ENCODE results near the gene ARID1B. TPM values are rescaled to one million over a fixed set of nuclear protein-coding genes. Genes with fewer than 3 reads are reported as not detected.

The ARID1B gene
- total and polyA plus RNA-seq, 4 donors, result 7.0 to 49.0 (median 24.2) TPM

DNA sequence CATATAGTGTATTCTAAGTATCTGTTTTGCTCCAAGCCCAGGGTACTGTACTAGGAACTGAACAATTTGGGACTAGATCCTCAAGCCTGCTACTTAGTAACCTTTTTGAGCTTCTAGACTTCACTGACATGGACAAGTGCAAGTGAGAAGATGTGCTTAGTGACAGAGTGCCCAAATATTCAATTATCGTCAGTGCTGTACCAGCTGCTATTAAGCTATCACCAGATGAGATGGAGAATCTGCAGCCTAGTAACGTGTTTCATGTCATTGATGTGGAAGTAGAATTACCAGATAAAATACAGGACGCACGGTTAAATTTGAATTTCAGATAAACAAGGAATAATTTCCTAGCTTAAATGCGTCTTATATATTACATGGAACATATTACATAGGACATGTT lies 218.3 kb downstream of the ARID1B start:
- 95% methylated on average over 5 of the region's 5 CpGs for WGBS

More for the DNA sequence above, 218.3 kb downstream of the ARID1B start:
- TF ChIP-seq HNF4G (IDR thresholded peaks at IDR 0.05), result no peak
- no peak for TF ChIP-seq CTCF (IDR thresholded peaks at IDR 0.05; ENCODE audit: low read depth, low read length, missing input control)
- TF ChIP-seq HNF4A (conservative IDR thresholded peaks at IDR 0.05), result no peak
- no peak for TF ChIP-seq RAD21 (IDR thresholded peaks at IDR 0.05)
- TF ChIP-seq, protein P1, sequence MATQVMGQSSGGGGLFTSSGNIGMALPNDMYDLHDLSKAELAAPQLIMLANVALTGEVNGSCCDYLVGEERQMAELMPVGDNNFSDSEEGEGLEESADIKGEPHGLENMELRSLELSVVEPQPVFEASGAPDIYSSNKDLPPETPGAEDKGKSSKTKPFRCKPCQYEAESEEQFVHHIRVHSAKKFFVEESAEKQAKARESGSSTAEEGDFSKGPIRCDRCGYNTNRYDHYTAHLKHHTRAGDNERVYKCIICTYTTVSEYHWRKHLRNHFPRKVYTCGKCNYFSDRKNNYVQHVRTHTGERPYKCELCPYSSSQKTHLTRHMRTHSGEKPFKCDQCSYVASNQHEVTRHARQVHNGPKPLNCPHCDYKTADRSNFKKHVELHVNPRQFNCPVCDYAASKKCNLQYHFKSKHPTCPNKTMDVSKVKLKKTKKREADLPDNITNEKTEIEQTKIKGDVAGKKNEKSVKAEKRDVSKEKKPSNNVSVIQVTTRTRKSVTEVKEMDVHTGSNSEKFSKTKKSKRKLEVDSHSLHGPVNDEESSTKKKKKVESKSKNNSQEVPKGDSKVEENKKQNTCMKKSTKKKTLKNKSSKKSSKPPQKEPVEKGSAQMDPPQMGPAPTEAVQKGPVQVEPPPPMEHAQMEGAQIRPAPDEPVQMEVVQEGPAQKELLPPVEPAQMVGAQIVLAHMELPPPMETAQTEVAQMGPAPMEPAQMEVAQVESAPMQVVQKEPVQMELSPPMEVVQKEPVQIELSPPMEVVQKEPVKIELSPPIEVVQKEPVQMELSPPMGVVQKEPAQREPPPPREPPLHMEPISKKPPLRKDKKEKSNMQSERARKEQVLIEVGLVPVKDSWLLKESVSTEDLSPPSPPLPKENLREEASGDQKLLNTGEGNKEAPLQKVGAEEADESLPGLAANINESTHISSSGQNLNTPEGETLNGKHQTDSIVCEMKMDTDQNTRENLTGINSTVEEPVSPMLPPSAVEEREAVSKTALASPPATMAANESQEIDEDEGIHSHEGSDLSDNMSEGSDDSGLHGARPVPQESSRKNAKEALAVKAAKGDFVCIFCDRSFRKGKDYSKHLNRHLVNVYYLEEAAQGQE (IDR thresholded peaks at IDR 0.05), result no peak
- TF ChIP-seq FOXA1 (IDR thresholded peaks at IDR 0.05), result no peak
- no peak for TF ChIP-seq YY1 (IDR thresholded peaks at IDR 0.05)
- TF ChIP-seq GABPA (IDR thresholded peaks at IDR 0.05 in 1 of 2, conservative IDR thresholded peaks at IDR 0.05 in 1 of 2), result no peak
- TF ChIP-seq ZBTB33 (IDR thresholded peaks at IDR 0.05), result no peak
- TF ChIP-seq RXRA (IDR thresholded peaks at IDR 0.05), result no peak
- no peak for TF ChIP-seq SP1 (IDR thresholded peaks at IDR 0.05)
- no peak for TF ChIP-seq MAX (IDR thresholded peaks at IDR 0.05)
- TF ChIP-seq, protein P2, sequence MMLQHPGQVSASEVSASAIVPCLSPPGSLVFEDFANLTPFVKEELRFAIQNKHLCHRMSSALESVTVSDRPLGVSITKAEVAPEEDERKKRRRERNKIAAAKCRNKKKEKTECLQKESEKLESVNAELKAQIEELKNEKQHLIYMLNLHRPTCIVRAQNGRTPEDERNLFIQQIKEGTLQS (IDR thresholded peaks at IDR 0.05), result no peak
- no peak for TF ChIP-seq EGR1 (IDR thresholded peaks at IDR 0.05; ENCODE audit: low read depth in 2 of 2)
- no peak for TF ChIP-seq JUND (IDR thresholded peaks at IDR 0.05)
- Histone ChIP-seq H3K4me3 (ENCODE audit: low read depth in 1 of 3, low read length in 3 of 3) (no peak overlapping the region), H3K36me3 (ENCODE audit: control insufficient read depth in 4 of 4, insufficient read depth in 3 of 4, low read depth in 1 of 4, low read length in 3 of 4) (no peaks in the 10 kb centered on the region), H3K9ac (ENCODE audit: low read depth in 1 of 2, low read length in 2 of 2) (no peak overlapping the region), H3K4me1 (ENCODE audit: control insufficient read depth in 4 of 4, insufficient read depth in 4 of 4, low read length in 3 of 4) (peaks cover 3 to 12% (median 7%) of the 10 kb centered on the region in 4 donors), H3K9me3 (ENCODE audit: control insufficient read depth in 4 of 4, low read length in 3 of 4) (no peaks in the 10 kb centered on the region), H3K27ac (ENCODE audit: low read depth in 1 of 2, low read length in 2 of 2) (no peak overlapping the region), H3K27me3 (ENCODE audit: control insufficient read depth in 4 of 4, insufficient read depth in 4 of 4, low read length in 3 of 4) (no peaks in the 10 kb centered on the region)
- no peak for DNase-seq (ENCODE audit: low spot score)

Measured in liver (tissue), 9 donors.